ENCODE measurements around the gene ZNF680. TPM values are rescaled to one million over a fixed set of nuclear protein-coding genes. Genes with fewer than 3 reads are reported as not detected.

The ZNF680 gene
- total and polyA plus RNA-seq, 8 donors, result 2.6 to 8.4 (median 5.6) TPM

DNA sequence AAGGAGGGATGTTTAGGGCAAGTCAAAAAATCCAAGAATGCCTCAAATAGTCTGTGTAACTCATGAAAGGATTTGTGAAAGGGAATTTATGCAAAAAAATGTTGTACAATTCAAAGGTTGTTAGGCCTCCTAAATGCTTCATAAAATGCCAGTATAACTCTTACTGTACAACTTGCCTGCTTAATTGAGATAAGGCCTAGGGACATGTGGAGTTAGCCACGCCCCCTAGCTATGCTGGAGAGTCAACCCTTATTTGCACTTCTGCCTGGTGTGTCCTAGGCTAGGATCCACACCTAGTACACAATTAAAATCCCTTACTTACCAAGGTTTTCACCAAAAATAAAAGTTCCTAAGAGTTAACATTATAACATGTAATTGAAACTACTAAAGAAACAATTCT lies 77.2 kb downstream of the ZNF680 start:
- FAIRE-seq (no peak), ATAC-seq (no peak), DNase-seq (no peak)
- WGBS, 2 donors, result 38 to 43% methylated on average over 1 of the region's 1 CpG
- TF ChIP-seq, protein P1, sequence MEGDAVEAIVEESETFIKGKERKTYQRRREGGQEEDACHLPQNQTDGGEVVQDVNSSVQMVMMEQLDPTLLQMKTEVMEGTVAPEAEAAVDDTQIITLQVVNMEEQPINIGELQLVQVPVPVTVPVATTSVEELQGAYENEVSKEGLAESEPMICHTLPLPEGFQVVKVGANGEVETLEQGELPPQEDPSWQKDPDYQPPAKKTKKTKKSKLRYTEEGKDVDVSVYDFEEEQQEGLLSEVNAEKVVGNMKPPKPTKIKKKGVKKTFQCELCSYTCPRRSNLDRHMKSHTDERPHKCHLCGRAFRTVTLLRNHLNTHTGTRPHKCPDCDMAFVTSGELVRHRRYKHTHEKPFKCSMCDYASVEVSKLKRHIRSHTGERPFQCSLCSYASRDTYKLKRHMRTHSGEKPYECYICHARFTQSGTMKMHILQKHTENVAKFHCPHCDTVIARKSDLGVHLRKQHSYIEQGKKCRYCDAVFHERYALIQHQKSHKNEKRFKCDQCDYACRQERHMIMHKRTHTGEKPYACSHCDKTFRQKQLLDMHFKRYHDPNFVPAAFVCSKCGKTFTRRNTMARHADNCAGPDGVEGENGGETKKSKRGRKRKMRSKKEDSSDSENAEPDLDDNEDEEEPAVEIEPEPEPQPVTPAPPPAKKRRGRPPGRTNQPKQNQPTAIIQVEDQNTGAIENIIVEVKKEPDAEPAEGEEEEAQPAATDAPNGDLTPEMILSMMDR (IDR thresholded peaks at IDR 0.05), result no peak
- Histone ChIP-seq H3K27me3 (no peaks in the 10 kb centered on the region), H3K4me1 (no peaks in the 10 kb centered on the region), H3K36me3 (no peaks in the 10 kb centered on the region), H3K27ac (no peak overlapping the region), H3K4me3 (no peak overlapping the region), H3K9me3 (no peaks in the 10 kb centered on the region)
- intact Hi-C loops (cut with DNase I), result no loop called here

Other genes starting within 250 kb of the ZNF680 start
- 10 to 100 TPM in 1 of 6 donors, 1 to 10 TPM in 5; 3.3 to 16.0 (median 7.2) TPM for gene ZNF736, start 249.1 kb downstream of the ZNF680 start, total RNA-seq
- gene ZNF736, start 249.1 kb downstream of the ZNF680 start, polyA plus RNA-seq, result 1 to 10 TPM; 3.3 to 5.5 TPM
- 1 to 10 TPM in 5 of 6 donors, under 1 TPM in 1; 0.75 to 2.9 (median 1.6) TPM for gene ZNF107, start 103.1 kb upstream of the ZNF680 start, total RNA-seq
- 1 to 10 TPM in 1 of 2 donors, under 1 TPM in 1; 0.68 to 1.7 TPM for gene ZNF107, start 103.1 kb upstream of the ZNF680 start, polyA plus RNA-seq
- 1 to 10 TPM; 3.0 to 4.5 (median 3.6) TPM for gene ZNF138, start 231.4 kb upstream of the ZNF680 start, total RNA-seq
- gene ZNF138, start 231.4 kb upstream of the ZNF680 start, polyA plus RNA-seq, result 1 to 10 TPM; 3.3 to 3.7 TPM

Data from pancreas (tissue), 10 donors.